ENCODE measurements around the gene COMMD9.

COMMD9 gene

DNA sequence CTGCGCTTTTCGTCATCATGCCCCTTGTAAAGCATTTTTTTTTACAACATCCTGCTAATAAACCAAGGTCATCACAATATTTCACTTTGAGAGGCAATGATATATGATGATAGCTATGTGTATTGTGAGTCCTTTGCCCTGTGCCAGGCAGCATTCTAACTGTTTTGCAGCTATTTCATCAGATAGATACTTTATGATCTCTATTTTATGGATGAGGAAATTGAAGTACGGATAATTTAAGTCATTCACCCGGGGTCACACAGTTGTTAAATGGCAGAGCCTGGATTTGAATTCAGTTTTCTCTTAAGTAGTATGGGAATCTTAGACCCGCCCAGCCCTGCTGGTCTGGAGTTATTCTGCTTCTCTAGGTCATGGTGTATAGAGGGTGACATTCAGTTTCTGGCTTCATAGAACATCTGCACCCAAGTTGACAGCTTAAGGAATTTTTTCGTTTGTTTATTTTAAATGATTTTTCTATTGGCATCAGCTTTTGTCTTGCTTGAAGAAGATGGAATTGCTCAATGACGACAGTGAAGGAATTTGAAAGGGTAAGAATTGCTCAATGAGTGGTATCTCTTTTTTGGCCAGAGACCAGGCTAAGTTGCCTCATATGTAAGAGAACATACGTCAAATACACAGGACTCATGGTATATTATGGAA, 7.8 kb upstream of the COMMD9 start:
- DNase-seq (ENCODE audit: low read depth in 1 of 2, low spot score in 1 of 2) = no peak

- DNase-seq (ENCODE audit: low read depth in 1 of 2, low spot score in 1 of 2) = no peak
These were observed 6.7 kb upstream of the COMMD9 start, which contains the start of gene PRR5L for GRCh38 chr11:36295926-36296325. Gene PRR5L, plus strand, starts transcription at chr11:36296288. Its CDS starts 104,834 bp downstream, at chr11:36401122.

DNA sequence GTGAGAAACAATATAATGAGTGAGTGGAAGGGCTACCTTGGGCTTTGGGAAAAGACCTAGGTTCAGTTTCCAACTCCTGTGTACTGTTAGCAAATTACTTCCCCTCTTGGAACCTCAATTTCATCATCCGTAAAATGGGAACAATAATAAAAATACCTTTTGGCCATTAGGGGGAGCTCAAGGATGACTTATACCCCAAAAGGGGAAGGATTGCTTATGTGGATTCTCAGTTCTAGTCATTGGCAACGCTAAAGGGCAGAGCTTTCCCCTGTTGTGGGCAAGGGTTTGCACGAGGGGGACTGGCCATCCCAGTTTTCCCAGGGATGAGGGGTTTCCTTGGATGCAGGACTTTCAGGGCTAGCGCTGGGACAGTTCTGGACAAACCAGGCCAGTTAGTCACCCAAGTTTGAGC, 3.1 kb upstream of the COMMD9 start:
- DNase-seq (ENCODE audit: low read depth in 1 of 2, low spot score in 1 of 2) = no peak

DNA sequence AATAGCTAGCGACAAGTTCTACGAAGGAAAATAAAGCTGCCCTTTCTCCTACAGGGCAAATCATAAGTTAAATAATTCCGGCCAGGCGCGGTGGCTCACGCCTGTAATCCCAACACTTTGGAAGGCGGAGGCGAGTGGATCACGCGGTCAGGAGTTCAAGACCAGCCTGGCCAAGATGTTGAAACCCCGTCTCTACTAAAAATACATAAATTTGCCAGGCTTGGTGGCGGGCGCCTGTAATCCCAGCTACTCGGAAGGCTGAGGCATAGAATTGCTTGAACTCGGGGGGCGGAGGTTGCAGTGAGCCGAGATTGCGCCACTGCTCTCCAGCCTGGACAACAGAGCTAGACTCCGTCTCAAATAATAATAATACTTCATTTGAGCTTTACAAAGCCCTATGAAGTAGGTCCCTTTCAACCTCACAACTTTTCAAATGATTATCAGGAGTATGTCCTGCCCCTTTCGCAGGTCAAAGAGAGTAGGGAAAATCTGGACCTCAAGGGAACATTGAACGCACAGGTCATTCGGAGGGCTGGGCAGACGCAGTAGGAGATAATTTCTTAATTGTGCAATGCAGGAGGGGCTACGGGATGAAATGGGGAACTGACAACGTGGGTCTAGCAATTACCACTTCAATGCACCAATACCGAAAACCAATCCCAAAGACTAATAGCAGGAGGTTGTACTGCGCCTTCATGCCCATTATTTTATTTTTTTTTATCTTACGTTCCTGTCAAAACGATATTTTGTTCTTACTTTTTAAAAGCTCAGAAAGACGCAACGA, 590 bp downstream of the COMMD9 start:
- no peak for DNase-seq (ENCODE audit: low read depth in 1 of 2, low spot score in 1 of 2)

DNA sequence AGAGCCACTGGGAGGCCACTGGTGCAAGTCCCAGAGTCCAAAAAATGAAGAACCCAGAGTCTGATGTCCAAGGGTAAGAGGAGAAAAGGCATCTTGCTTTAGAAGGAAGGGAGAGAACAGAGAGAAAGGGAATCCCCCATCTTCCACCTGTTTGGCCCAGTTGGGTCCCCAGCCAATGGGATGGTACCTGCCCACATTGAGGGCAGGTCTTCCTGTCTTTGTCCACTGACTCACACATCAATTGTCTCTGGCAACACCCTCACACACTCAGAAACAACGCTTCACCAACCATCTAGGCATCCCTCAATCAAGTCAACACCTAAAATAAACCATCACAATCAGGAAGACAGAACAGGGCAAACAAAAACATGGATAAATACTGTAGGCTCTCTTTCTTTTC, 6.3 kb downstream of the COMMD9 start:
- no peak for DNase-seq (ENCODE audit: low read depth in 1 of 2, low spot score in 1 of 2)

DNA sequence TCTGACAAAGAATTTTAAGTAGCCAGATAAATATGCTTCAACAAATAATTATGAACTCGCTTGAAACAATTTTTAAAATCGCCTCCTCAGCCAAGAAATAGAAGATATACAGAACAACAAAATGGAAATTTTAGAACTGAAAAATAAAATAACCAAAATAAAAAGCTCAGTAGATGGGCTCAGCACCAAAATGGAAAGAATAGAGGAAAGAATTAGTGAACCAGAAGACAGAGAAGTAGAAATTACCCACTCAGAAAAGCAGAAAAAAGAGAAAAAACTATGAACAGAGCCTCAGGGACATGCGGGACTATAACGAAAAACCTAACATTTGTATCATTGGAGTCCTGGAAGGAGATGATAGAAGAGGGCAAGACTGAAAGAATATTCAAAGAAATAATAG, 7.4 kb downstream of the COMMD9 start:
- no peak for DNase-seq (ENCODE audit: low read depth in 1 of 2, low spot score in 1 of 2)

GRCh38 chr11:36280531-36280930, 8.7 kb downstream of the COMMD9 start:
- no peak for DNase-seq (ENCODE audit: low read depth in 1 of 2, low spot score in 1 of 2)

DNA sequence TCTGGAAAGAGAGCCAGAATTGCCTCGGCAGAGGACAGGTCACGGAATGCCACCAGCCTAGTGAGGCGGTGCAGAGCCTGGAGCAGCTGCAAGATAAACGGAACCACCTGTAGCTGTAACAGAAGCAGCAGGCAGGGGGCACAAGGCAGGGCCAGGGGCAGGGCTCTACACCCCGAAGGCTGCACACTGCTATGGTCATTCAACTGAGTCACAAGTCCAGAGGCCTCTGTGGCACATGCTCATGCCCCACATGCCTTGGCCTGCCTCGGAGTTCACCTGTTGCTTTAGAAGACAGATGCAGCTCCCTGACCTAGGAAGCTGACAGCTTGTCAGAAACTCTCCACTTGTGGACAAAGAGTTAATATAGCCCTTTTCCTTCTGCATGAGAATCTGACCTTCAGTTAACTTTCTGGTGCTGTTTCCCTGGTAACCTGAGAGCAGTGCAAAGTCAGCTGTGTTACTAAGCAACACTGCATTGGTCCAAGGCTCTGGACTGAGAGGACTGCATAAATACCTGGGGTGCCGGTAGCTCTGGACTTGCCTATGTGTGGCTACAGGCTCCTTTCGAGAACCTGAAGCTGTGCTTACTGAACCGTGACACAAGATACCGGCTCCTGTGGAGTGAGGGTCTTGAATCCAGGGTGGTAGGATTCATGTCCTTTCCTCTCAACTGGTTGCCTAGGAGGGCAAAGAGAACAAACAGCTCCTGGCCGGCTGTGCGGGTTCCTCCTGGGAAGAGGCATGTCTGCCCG, 10.5 kb downstream of the COMMD9 start:
- no peak for DNase-seq (ENCODE audit: low read depth in 1 of 2, low spot score in 1 of 2)

DNA sequence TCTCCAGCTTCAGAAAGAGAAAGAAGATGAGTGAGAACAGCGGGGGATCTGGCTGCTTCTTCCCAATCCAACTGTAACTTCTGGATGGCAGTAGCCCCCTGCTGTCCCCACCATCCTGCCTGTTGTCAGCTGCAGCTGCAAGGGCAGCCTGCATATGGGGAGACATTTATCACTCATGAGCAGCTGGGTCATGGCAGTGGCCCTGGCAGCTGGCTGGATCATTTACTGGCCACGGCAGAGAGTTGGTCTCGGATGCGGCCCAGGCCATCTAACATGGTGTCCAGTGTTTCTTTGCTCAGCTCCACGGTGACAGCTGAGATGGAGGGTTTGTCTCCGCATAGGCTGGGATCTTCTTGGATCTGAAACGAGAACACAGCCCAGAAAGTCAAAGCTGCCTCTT, 14.8 kb downstream of the COMMD9 start:
- no peak for DNase-seq (ENCODE audit: low read depth in 1 of 2, low spot score in 1 of 2)

- no peak for DNase-seq (ENCODE audit: low read depth in 1 of 2, low spot score in 1 of 2)
These were observed 16.1 kb downstream of the COMMD9 start for GRCh38 chr11:36273110-36273509.

DNA sequence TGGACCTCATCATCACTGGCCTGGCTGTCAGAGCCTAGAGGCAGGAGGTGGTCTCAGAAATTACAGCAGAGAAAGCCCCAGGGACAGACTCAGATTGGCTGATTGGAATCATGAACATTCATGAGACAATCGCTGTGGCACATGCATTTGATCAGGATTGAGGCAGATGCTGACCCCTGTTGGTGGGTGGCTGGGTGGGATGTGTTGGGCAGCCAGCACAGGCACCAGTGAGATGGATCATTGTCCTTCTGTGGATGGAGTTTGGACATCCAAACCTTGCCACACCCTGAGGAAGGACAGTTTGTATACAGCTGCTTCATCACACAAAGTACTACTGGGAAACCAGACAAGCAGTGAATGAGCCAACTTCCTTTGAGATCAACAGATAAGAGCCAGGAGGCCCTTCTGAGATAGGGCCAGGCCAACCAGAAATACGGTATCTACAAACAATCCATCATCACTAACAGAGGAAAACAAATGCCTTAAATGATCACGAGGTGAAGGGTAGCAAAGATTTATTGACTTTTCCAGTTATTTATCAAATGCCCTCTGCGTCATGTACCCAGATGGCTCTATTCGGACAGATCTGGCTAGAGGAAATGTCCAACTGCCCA, 17.3 kb downstream of the COMMD9 start:
- no peak for DNase-seq (ENCODE audit: low read depth in 1 of 2, low spot score in 1 of 2)

GRCh38 chr11:36270701-36271100, 18.5 kb downstream of the COMMD9 start:
- DNase-seq (ENCODE audit: low read depth in 1 of 2, low spot score in 1 of 2) = no peak

- DNase-seq (ENCODE audit: low read depth in 1 of 2, low spot score in 1 of 2) = no peak
These were observed 20.8 kb downstream of the COMMD9 start for GRCh38 chr11:36268337-36268985.

GRCh38 chr11:36266767-36267166, 22.5 kb downstream of the COMMD9 start:
- DNase-seq (ENCODE audit: low read depth in 1 of 2, low spot score in 1 of 2) = no peak

- DNase-seq (ENCODE audit: low read depth in 1 of 2, low spot score in 1 of 2) = peak in 1 of 2 donors; percentile 40
These were observed 23.2 kb downstream of the COMMD9 start for GRCh38 chr11:36265793-36266628.

- DNase-seq (ENCODE audit: low read depth in 1 of 2, low spot score in 1 of 2) = no peak
These were observed 24.3 kb downstream of the COMMD9 start for GRCh38 chr11:36264973-36265344.

DNA sequence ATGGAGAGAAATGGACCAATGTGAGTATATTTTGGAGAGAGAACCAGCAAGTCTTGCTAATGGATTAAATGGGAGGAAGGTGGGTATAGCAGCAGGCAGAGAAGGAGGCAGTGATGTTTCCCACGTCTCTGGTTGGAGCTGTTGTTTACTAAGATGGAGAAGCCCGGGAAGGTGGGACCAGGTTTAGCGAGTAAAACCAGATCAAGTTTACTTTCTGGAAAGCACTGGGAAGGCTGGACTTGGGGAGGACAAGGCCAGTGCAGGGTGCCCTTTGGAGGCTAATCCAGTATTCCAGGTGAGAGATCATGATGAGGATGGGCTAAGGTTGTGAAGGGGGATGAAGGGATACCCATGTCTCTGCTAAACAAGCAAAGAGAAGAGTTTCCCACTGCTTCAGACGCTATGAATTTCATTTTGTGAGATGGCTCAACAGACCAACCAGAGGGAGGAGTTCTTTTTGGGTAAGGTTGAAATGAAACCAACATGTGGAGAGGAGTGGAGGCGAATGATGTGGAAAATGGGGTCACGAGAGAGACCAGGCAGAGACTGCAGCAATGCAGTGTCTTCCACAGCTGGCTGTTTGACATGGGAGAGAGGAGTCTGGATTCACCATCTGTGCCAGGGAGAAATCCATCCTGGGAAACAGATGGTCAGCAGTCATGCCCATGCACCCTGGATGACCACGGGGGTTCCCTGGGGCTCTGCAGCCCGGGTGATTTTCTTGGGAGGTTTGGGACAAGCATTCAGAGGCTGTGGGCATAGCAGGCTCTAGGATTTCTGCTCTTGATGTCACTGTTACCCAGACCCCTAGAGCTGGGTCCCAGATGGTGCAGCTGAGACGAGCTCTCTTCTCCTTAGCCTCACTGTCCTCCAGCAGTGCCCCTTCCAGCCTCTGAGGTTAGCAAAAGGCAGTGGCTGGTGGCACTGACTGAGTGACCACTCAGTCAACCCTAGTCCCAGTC, 24.9 kb downstream of the COMMD9 start:
- no peak for DNase-seq (ENCODE audit: low read depth in 1 of 2, low spot score in 1 of 2)

GRCh38 chr11:36261094-36261493, 28.1 kb downstream of the COMMD9 start:
- DNase-seq (ENCODE audit: low read depth in 1 of 2, low spot score in 1 of 2) = no peak

DNA sequence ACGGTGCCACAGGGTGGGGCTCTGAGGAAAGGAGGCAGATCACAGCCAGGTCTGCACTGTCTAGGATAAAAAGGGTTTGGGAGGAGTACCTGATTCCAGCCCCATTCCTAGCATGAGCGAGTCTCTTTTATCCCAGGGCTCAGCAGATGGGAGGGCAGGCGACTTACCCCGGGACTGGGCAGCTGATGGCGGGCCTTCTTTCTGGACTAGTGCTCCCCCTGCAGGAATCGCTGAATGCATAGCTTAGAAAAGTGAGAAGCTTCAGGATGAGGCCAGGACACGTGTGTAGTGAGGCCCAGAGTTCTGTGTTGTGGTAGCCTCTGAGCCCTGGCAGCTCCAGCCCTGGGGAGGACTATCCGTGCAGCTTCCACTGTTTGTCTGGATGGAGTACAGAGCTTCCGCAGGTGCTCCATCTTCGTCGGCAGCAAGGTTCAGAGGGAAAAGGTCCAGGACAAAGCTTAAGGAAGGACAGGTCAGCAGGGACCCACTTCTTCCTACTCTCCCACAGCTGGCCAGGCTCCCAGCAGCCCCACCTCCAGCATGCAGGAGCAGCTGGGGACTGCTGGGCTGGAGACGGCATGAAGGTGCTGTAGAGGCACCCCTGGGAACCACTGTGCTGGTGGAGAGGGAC, 30.4 kb downstream of the COMMD9 start:
- DNase-seq (ENCODE audit: low read depth in 1 of 2, low spot score in 1 of 2) = no peak

All from stimulated activated CD4-positive, alpha-beta T cell treated with anti-CD3 and anti-CD28 coated beads, Interleukin-15, amount 100 ng/mL, for 1 hour (primary cell).